ENCODE data around the gene NLGN1.

DNA sequence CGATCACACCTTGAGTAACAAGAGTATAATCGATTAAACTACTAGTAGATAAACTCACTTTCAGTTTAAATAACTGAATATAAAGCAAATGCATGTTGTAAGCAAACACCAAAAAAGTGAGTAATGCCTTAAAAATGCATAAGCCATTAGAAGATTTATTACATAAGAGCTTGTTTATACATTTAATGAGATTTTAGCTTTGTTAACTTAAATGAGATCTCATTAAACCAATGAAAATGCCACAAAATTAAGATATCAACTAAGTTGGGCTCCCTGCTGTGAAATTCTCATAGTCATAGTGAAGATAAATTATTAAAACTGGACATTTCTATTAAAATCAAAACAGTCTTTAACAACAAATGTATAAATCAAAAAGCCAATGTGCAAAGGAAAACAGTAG is 701.2 kb downstream of the NLGN1 start:
- TF ChIP-seq, protein P1, sequence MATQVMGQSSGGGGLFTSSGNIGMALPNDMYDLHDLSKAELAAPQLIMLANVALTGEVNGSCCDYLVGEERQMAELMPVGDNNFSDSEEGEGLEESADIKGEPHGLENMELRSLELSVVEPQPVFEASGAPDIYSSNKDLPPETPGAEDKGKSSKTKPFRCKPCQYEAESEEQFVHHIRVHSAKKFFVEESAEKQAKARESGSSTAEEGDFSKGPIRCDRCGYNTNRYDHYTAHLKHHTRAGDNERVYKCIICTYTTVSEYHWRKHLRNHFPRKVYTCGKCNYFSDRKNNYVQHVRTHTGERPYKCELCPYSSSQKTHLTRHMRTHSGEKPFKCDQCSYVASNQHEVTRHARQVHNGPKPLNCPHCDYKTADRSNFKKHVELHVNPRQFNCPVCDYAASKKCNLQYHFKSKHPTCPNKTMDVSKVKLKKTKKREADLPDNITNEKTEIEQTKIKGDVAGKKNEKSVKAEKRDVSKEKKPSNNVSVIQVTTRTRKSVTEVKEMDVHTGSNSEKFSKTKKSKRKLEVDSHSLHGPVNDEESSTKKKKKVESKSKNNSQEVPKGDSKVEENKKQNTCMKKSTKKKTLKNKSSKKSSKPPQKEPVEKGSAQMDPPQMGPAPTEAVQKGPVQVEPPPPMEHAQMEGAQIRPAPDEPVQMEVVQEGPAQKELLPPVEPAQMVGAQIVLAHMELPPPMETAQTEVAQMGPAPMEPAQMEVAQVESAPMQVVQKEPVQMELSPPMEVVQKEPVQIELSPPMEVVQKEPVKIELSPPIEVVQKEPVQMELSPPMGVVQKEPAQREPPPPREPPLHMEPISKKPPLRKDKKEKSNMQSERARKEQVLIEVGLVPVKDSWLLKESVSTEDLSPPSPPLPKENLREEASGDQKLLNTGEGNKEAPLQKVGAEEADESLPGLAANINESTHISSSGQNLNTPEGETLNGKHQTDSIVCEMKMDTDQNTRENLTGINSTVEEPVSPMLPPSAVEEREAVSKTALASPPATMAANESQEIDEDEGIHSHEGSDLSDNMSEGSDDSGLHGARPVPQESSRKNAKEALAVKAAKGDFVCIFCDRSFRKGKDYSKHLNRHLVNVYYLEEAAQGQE (IDR thresholded peaks at IDR 0.05; ENCODE audit: borderline replicate concordance) = no peak
- TF ChIP-seq, protein P1 (CRISPR knock-in tag; IDR thresholded peaks at IDR 0.05; ENCODE audit: low read depth) = no peak
- TF ChIP-seq, protein P2, sequence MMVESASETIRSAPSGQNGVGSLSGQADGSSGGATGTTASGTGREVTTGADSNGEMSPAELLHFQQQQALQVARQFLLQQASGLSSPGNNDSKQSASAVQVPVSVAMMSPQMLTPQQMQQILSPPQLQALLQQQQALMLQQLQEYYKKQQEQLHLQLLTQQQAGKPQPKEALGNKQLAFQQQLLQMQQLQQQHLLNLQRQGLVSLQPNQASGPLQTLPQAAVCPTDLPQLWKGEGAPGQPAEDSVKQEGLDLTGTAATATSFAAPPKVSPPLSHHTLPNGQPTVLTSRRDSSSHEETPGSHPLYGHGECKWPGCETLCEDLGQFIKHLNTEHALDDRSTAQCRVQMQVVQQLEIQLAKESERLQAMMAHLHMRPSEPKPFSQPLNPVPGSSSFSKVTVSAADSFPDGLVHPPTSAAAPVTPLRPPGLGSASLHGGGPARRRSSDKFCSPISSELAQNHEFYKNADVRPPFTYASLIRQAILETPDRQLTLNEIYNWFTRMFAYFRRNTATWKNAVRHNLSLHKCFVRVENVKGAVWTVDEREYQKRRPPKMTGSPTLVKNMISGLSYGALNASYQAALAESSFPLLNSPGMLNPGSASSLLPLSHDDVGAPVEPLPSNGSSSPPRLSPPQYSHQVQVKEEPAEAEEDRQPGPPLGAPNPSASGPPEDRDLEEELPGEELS (CRISPR knock-in tag; IDR thresholded peaks at IDR 0.05; ENCODE audit: borderline replicate concordance) = no peak
- TF ChIP-seq ZNF354B (CRISPR knock-in tag; IDR thresholded peaks at IDR 0.05) = no peak
- no peak for TF ChIP-seq HNRNPL (IDR thresholded peaks at IDR 0.05; ENCODE audit: low read depth, low read length)
- TF ChIP-seq RFX5 (IDR thresholded peaks at IDR 0.05; ENCODE audit: low read depth, low read length) = no peak
- TF ChIP-seq, protein P3, sequence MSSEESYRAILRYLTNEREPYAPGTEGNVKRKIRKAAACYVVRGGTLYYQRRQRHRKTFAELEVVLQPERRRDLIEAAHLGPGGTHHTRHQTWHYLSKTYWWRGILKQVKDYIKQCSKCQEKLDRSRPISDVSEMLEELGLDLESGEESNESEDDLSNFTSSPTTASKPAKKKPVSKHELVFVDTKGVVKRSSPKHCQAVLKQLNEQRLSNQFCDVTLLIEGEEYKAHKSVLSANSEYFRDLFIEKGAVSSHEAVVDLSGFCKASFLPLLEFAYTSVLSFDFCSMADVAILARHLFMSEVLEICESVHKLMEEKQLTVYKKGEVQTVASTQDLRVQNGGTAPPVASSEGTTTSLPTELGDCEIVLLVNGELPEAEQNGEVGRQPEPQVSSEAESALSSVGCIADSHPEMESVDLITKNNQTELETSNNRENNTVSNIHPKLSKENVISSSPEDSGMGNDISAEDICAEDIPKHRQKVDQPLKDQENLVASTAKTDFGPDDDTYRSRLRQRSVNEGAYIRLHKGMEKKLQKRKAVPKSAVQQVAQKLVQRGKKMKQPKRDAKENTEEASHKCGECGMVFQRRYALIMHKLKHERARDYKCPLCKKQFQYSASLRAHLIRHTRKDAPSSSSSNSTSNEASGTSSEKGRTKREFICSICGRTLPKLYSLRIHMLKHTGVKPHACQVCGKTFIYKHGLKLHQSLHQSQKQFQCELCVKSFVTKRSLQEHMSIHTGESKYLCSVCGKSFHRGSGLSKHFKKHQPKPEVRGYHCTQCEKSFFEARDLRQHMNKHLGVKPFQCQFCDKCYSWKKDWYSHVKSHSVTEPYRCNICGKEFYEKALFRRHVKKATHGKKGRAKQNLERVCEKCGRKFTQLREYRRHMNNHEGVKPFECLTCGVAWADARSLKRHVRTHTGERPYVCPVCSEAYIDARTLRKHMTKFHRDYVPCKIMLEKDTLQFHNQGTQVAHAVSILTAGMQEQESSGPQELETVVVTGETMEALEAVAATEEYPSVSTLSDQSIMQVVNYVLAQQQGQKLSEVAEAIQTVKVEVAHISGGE (CRISPR knock-in tag; IDR thresholded peaks at IDR 0.05) = no peak
- TF ChIP-seq ZNF184 (CRISPR knock-in tag; IDR thresholded peaks at IDR 0.05) = no peak
- TF ChIP-seq POU5F1 (IDR thresholded peaks at IDR 0.05; ENCODE audit: borderline replicate concordance, low read depth, low read length, partially characterized antibody) = no peak
- TF ChIP-seq TBL1XR1 (IDR thresholded peaks at IDR 0.05; ENCODE audit: low read length in 2 of 2) = no peak
